Activated T-helper 1 cell treated with anti-CD3 and anti-CD28 coated beads, Interleukin-12 subunit alpha, Interleukin-12 subunit beta, Interleukin-2, Interleukin-4 antibody, amounts not matched to agents 30 ng/mL and 10 ng/mL and 1 ng/mL, durations not matched to agents 14 hours and 24 hours and 36 hours (primary cell): Measurements from ENCODE around the gene DEPDC5. TPM values are rescaled to one million over a fixed set of nuclear protein-coding genes. Genes with fewer than 3 reads are reported as not detected.
"Not testable (repeated sequence)": the region's sequence is repeated elsewhere in the genome, so short reads cannot be mapped to it uniquely, and the experiment has no call there.

ENCODE experiments used
- DNase-seq: peaks from one replicate; pipeline ENCODE4 v3.0.0; 2021; ENCODE audit warnings: low spot score
- H3K27ac Mint-ChIP-seq: one replicate; pipeline ENCODE4 v1.8.0; 2021; ENCODE audit warnings: mild to moderate bottlenecking, mixed read lengths
- H3K27me3 Mint-ChIP-seq: one replicate; pipeline ENCODE4 v1.8.0; 2022; ENCODE audit warnings: mild to moderate bottlenecking, moderate library complexity, mixed read lengths; ENCODE audit not compliant: insufficient read depth
- H3K36me3 Mint-ChIP-seq: one replicate; pipeline ENCODE4 v1.8.0; 2021; ENCODE audit warnings: low read depth, mixed read lengths
- H3K4me1 Mint-ChIP-seq: one replicate; pipeline ENCODE4 v1.8.0; 2021; ENCODE audit warnings: low read depth, mixed read lengths
- H3K4me3 Mint-ChIP-seq: one replicate; pipeline ENCODE4 v1.8.0; 2021; ENCODE audit warnings: mild to moderate bottlenecking, moderate library complexity, mixed read lengths
- H3K9me3 Mint-ChIP-seq: one replicate; pipeline ENCODE4 v1.8.0; 2021; ENCODE audit warnings: mixed read lengths
- intact Hi-C: fragments of 100-400 bp; cut with micrococcal nuclease; formaldehyde crosslinking; loops from one replicate; pipeline ENCODE4 v1.15.1; 2024
- total RNA-seq: library from RNA; stranded (reverse); gene quantifications from 2 replicates; pipeline ENCODE4 v1.2.3, GENCODE V29; 2022

The DEPDC5 gene
- total RNA-seq, 1 donor from 2014 or later, result 42.6 TPM

GRCh38 chr22:31800861-31801260, 47.0 kb downstream of the DEPDC5 start:
- H3K4me3 Mint-ChIP-seq, H3K9me3 Mint-ChIP-seq, H3K27ac Mint-ChIP-seq, intact Hi-C loops, H3K27me3 Mint-ChIP-seq, DNase-seq, H3K4me1 Mint-ChIP-seq: not testable (repeated sequence)
- peaks cover 26% of the 10 kb centered on the region for H3K36me3 Mint-ChIP-seq

DNA sequence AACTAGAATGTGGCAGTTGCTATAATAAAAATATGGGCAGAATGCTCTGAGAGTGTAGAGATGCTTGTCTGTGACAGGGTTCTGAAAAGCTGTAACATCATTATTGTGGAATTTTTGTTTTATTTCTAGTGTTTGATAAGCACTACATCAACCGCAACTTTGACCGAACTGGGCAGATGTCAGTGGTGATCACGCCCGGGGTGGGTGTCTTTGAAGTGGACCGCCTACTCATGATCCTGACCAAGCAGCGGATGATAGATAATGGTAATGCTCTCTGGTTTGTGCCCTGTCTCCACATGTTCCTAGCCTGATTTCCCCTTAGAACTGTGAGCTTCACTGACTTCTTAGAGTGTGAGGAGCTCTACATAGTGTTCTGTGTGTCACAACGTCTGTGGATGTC, 48.8 kb downstream of the DEPDC5 start:
- H3K36me3 Mint-ChIP-seq, result peaks cover 26% of the 10 kb centered on the region
- H3K27me3 Mint-ChIP-seq, result no peaks in the 10 kb centered on the region
- no peak for DNase-seq
- H3K27ac Mint-ChIP-seq, result no peak overlapping the region
- H3K9me3 Mint-ChIP-seq, result no peaks in the 10 kb centered on the region
- H3K4me3 Mint-ChIP-seq, result no peak overlapping the region
- no peaks in the 10 kb centered on the region for H3K4me1 Mint-ChIP-seq
- intact Hi-C loops, result no loop called here

GRCh38 chr22:31806751-31807150, 52.9 kb downstream of the DEPDC5 start:
- Mint-ChIP-seq H3K4me3 (no peak overlapping the region), H3K27me3 (no peaks in the 10 kb centered on the region), H3K36me3 (peaks cover 31% of the 10 kb centered on the region), H3K9me3 (no peaks in the 10 kb centered on the region), H3K4me1 (no peaks in the 10 kb centered on the region), H3K27ac (no peak overlapping the region)
- intact Hi-C loops, result no loop called here
- DNase-seq, result no peak

GRCh38 chr22:31812977-31813605, 59.3 kb downstream of the DEPDC5 start:
- H3K27ac Mint-ChIP-seq, result no peak overlapping the region
- no peak for DNase-seq
- H3K4me1 Mint-ChIP-seq, result peaks cover 4% of the 10 kb centered on the region
- H3K9me3 Mint-ChIP-seq, result no peaks in the 10 kb centered on the region
- no peaks in the 10 kb centered on the region for H3K27me3 Mint-ChIP-seq
- intact Hi-C loops, result no loop called here
- no peak overlapping the region for H3K4me3 Mint-ChIP-seq
- H3K36me3 Mint-ChIP-seq, result peaks cover 32% of the 10 kb centered on the region

- H3K36me3 Mint-ChIP-seq, result peaks cover 40% of the 10 kb centered on the region
Measured at GRCh38 chr22:31813898-31814297, 60.1 kb downstream of the DEPDC5 start.

DNA sequence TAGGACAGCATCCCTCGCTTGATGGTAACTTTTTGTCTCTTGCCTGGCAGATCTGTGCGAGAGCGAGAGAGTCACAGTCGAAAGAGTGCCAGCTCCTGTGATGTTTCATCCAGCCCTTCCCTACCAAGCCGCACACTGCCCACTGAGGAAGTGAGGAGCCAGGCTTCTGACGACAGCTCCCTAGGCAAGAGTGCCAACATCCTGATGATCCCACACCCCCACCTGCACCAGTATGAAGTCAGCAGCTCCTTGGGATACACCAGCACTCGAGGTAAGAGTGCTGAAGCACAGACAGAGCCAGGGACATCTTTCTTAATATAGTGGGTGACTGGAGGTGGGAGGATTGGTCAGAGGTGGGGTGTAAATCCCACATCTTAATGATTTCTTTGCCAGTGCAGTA, 61.1 kb downstream of the DEPDC5 start:
- H3K27ac Mint-ChIP-seq, result no peak overlapping the region
- H3K4me1 Mint-ChIP-seq, result peaks cover 14% of the 10 kb centered on the region
- H3K36me3 Mint-ChIP-seq, result peaks cover 42% of the 10 kb centered on the region
- H3K4me3 Mint-ChIP-seq, result no peak overlapping the region
- no peaks in the 10 kb centered on the region for H3K9me3 Mint-ChIP-seq
- no peaks in the 10 kb centered on the region for H3K27me3 Mint-ChIP-seq
- no peak for DNase-seq
- intact Hi-C loops, result no loop called here

More at GRCh38 chr22:31813898-31814297, 60.1 kb downstream of the DEPDC5 start:
- intact Hi-C loops, H3K27ac Mint-ChIP-seq, H3K4me3 Mint-ChIP-seq, H3K9me3 Mint-ChIP-seq, H3K27me3 Mint-ChIP-seq, DNase-seq: not testable (repeated sequence)
- H3K4me1 Mint-ChIP-seq, result peaks cover 13% of the 10 kb centered on the region

GRCh38 chr22:31815383-31815814, 61.6 kb downstream of the DEPDC5 start:
- intact Hi-C loops, DNase-seq, H3K4me3 Mint-ChIP-seq, H3K27me3 Mint-ChIP-seq, H3K9me3 Mint-ChIP-seq, H3K27ac Mint-ChIP-seq: not testable (repeated sequence)
- Mint-ChIP-seq H3K4me1 (peaks cover 14% of the 10 kb centered on the region), H3K36me3 (peaks cover 43% of the 10 kb centered on the region)

DNA sequence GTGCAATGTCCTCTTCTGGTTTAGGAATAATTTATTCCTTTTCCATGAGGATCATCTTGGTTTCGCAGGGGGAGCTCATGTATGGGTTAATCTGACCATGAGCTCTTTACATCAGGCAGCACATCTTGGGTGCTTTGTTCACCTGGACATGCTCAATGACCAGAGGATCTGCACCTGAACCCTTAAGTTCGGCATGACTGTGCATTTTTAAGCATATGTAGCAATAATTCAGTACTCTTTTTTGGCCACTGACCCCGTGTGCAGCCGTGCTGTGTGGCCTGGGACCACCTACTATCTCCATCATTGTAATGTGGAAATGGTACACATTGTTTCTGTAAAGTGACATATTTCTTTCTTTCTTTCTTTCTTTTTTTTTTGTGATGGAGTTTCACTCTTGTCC, 62.9 kb downstream of the DEPDC5 start:
- H3K4me1 Mint-ChIP-seq, result peaks cover 14% of the 10 kb centered on the region
- no peak overlapping the region for H3K27ac Mint-ChIP-seq
- H3K36me3 Mint-ChIP-seq, result peaks cover 48% of the 10 kb centered on the region
- intact Hi-C loops, result no loop called here
- no peaks in the 10 kb centered on the region for H3K9me3 Mint-ChIP-seq
- H3K27me3 Mint-ChIP-seq, result no peaks in the 10 kb centered on the region
- H3K4me3 Mint-ChIP-seq, result no peak overlapping the region
- DNase-seq, result no peak

DNA sequence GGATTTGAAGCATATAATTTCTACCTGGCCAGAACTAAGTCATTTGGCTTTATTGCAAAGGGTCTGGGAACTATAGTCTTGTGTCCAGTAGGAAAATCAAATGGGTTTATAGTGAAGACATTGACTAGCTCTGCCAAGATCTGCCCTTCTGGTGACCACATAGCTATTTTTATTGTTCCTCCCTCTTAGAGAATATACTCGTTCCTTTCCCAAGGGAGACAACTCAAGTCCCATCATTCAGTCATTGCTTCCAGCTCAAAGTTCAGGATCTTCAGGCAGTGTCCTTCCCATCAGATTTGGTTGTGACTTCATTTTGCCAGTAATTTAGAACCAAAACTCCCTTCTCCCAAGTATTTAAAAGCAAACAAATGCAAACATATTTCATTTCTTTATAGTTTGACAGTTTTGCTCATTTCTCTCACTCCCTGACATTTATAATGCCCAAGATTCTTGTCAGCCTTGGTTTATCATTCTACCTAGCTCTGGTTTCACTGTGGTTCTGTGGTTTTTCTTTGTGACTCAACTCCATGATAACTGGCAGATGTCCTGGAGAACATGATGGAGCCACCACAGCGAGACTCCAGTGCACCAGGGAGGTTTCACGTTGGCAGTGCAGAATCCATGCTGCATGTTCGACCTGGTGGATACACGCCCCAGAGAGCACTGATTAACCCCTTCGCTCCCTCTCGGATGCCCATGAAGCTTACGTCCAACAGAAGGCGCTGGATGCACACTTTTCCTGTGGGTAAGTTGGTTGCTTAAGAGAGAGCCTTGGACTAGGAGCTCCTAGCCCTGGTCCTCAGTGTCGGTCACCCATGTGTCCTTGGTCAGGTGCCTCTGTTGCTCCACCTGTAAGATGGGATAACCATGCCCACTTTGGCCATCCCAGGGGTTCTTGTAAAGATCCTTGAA, 64.9 kb downstream of the DEPDC5 start:
- Mint-ChIP-seq H3K27me3 (no peaks in the 10 kb centered on the region), H3K27ac (no peak overlapping the region)
- intact Hi-C loops, result no loop called here

GRCh38 chr22:31820655-31821054, 66.8 kb downstream of the DEPDC5 start:
- DNase-seq, result no peak
- intact Hi-C loops, result no loop called here
- Mint-ChIP-seq H3K4me1 (peaks cover 14% of the 10 kb centered on the region), H3K36me3 (peaks cover 55% of the 10 kb centered on the region), H3K4me3 (no peak overlapping the region), H3K27ac (no peak overlapping the region), H3K27me3 (no peaks in the 10 kb centered on the region), H3K9me3 (no peaks in the 10 kb centered on the region)

More for the DNA sequence above, 64.9 kb downstream of the DEPDC5 start:
- Mint-ChIP-seq H3K4me3 (no peak overlapping the region), H3K4me1 (peaks cover 14% of the 10 kb centered on the region), H3K36me3 (peaks cover 57% of the 10 kb centered on the region), H3K9me3 (no peaks in the 10 kb centered on the region)
- no peak for DNase-seq

DNA sequence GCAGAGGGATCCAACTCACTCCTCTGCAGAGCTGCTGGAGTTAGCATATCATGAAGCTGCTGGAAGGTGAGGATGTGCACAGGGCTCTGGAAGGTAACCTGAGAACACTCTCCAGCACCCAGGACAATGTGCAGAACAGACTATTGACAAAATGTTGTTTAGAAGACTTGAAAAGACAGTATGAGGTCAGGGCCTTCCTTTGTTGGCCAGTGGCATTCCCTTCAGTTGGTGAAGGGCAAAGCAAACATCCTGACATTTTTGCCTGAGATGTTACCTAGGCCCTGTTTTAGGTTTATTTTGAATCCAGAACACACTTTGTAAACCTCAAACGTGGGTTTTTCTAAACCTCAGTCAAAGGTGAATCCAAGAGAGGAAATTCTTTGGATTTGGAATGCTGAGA, 67.8 kb downstream of the DEPDC5 start:
- intact Hi-C loops, result no loop called here
- Mint-ChIP-seq H3K27ac (no peak overlapping the region), H3K27me3 (no peaks in the 10 kb centered on the region), H3K9me3 (no peaks in the 10 kb centered on the region), H3K36me3 (peaks cover 56% of the 10 kb centered on the region), H3K4me3 (no peak overlapping the region), H3K4me1 (peaks cover 14% of the 10 kb centered on the region)
- DNase-seq, result no peak

- H3K36me3 Mint-ChIP-seq, result peaks cover 54% of the 10 kb centered on the region
- H3K9me3 Mint-ChIP-seq, result no peaks in the 10 kb centered on the region
- no peak for DNase-seq
- no peak overlapping the region for H3K4me3 Mint-ChIP-seq
- peaks cover 14% of the 10 kb centered on the region for H3K4me1 Mint-ChIP-seq
- H3K27ac Mint-ChIP-seq, result no peak overlapping the region
- intact Hi-C loops, result no loop called here
- no peaks in the 10 kb centered on the region for H3K27me3 Mint-ChIP-seq
Measured at GRCh38 chr22:31822523-31822922, 68.7 kb downstream of the DEPDC5 start.

DNA sequence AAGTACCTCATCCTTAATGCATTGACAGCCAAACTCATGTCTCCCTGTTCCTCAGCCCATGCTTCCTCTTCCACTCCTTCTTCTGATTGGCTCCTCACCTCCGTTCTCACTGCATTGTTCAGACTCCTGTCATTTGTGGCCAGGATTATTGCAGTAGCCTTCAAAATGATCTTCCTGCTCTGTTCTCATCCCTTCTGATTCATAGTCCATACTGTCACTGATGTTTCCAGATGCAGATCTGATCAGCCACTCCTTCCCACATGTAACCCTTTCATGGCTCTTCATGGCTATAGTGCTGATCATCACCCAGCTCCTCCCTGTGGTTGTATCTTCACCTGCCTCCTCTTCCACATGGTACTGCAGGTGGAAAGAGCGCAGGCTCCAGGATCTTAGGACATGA, 71.7 kb downstream of the DEPDC5 start:
- Mint-ChIP-seq H3K4me3 (no peak overlapping the region), H3K4me1 (peaks cover 19% of the 10 kb centered on the region), H3K36me3 (peaks cover 48% of the 10 kb centered on the region), H3K27me3 (no peaks in the 10 kb centered on the region), H3K27ac (no peak overlapping the region), H3K9me3 (no peaks in the 10 kb centered on the region)
- intact Hi-C loops, result loop anchor here (5.0 kb wide), 1 partner anchor 317 kb away; no protein-coding TSS in a partner anchor
- DNase-seq, result no peak
